NB4 (cell line): Measurements from ENCODE around the gene TRIM16.
"Not testable (repeated sequence)": the region's sequence is repeated elsewhere in the genome, so short reads cannot be mapped to it uniquely, and the experiment has no call there.

Experiments used
- CTCF ChIP-seq: IDR thresholded peaks from one replicate; pipeline ENCODE4 v1.5.1; 2012; ENCODE audit warnings: low read depth, low read length
- MYC ChIP-seq: IDR thresholded peaks from 2 replicates; pipeline ENCODE4 v1.6.1; 2011; ENCODE audit warnings: low read depth, low read length
- POLR2A ChIP-seq: IDR thresholded peaks from 2 replicates; pipeline ENCODE4 v1.6.1; 2011; ENCODE audit warnings: mild to moderate bottlenecking; ENCODE audit not compliant: insufficient read length; ENCODE audit errors: extremely low read depth

GRCh38 chr17:15683824-15684478 lies at the start of gene TRIM16:
- not testable (repeated sequence) for TF ChIP-seq CTCF, MYC
- peak; percentile 55 for TF ChIP-seq POLR2A
